H9 (cell line): Measurements from ENCODE around the gene RIPK1. TPM values are rescaled to one million over a fixed set of nuclear protein-coding genes. Genes with fewer than 3 reads are reported as not detected.

Source experiments
- DNase-seq: peaks from one replicate; pipeline ENCODE4 v3.0.0-alpha.2; 2017
- H2AFZ ChIP-seq: one replicate; pipeline ENCODE4 v1.6.1; 2013; ENCODE audit warnings: mild to moderate bottlenecking, low read length, control low read depth, moderate library complexity
- H2AK5ac ChIP-seq: 2 replicates; pipeline ENCODE4 v1.6.1; 2013; ENCODE audit warnings: low read length, control low read depth, mixed read lengths; ENCODE audit not compliant: insufficient read length
- H2BK120ac ChIP-seq: one replicate; pipeline ENCODE4 v1.6.1; 2013; ENCODE audit warnings: low read depth, mild to moderate bottlenecking, low read length, control low read depth, inconsistent platforms; ENCODE audit not compliant: poor library complexity, severe bottlenecking
- H2BK12ac ChIP-seq: 2 replicates; pipeline ENCODE4 v1.6.1; 2013; ENCODE audit warnings: low read length, control low read depth, mixed read lengths, low read depth; ENCODE audit not compliant: insufficient read length
- H2BK15ac ChIP-seq: 2 replicates; pipeline ENCODE4 v1.6.1; 2013; ENCODE audit warnings: low read depth, low read length, control low read depth
- H2BK20ac ChIP-seq: one replicate; pipeline ENCODE4 v1.6.1; 2013; ENCODE audit warnings: low read depth, mild to moderate bottlenecking, low read length, control low read depth, inconsistent platforms; ENCODE audit not compliant: poor library complexity, severe bottlenecking
- H2BK5ac ChIP-seq: 2 replicates; pipeline ENCODE4 v1.6.1; 2013; ENCODE audit warnings: low read length, control low read depth, mixed read lengths; ENCODE audit not compliant: insufficient read length
- H3K14ac ChIP-seq: 2 replicates; pipeline ENCODE4 v1.6.1; 2013; ENCODE audit warnings: low read length, control low read depth; ENCODE audit not compliant: insufficient read depth
- H3K18ac ChIP-seq: 2 replicates; pipeline ENCODE4 v1.6.1; 2013; ENCODE audit warnings: low read depth, mild to moderate bottlenecking, mixed read lengths, low read length, control low read depth; ENCODE audit not compliant: insufficient read length
- H3K23ac ChIP-seq: 2 replicates; pipeline ENCODE4 v1.6.1; 2013; ENCODE audit warnings: low read length, control low read depth, mixed read lengths, low read depth; ENCODE audit not compliant: insufficient read length
- H3K23me2 ChIP-seq: 2 replicates; pipeline ENCODE4 v1.6.1; 2013; ENCODE audit warnings: low read depth, mild to moderate bottlenecking, mixed read lengths, low read length, control low read depth; ENCODE audit not compliant: insufficient read length, poor library complexity, severe bottlenecking
- H3K27ac ChIP-seq: 2 replicates; pipeline ENCODE4 v1.5.1; 2013; ENCODE audit warnings: low read length, control low read depth, mixed read lengths, low read depth; ENCODE audit not compliant: insufficient read length
- H3K27me3 ChIP-seq: 2 replicates; pipeline ENCODE4 v1.6.1; 2013; ENCODE audit warnings: low read length, control low read depth, inconsistent platforms; ENCODE audit not compliant: insufficient read depth
- H3K4ac ChIP-seq: 2 replicates; pipeline ENCODE4 v1.6.1; 2013; ENCODE audit warnings: low read depth, mild to moderate bottlenecking, control low read depth, inconsistent platforms, low read length, moderate library complexity
- H3K4me1 ChIP-seq: 2 replicates; pipeline ENCODE4 v1.6.1; 2013; ENCODE audit warnings: low read length, control low read depth, inconsistent platforms; ENCODE audit not compliant: insufficient read depth
- H3K4me2 ChIP-seq: 2 replicates; pipeline ENCODE4 v1.6.1; 2013; ENCODE audit warnings: low read length, control low read depth, mixed read lengths; ENCODE audit not compliant: insufficient read length, insufficient read depth
- H3K56ac ChIP-seq: 2 replicates; pipeline ENCODE4 v1.6.1; 2013; ENCODE audit warnings: low read depth, mild to moderate bottlenecking, mixed read lengths, low read length, control low read depth; ENCODE audit not compliant: insufficient read length
- H3K79me1 ChIP-seq: 2 replicates; pipeline ENCODE4 v1.6.1; 2013; ENCODE audit warnings: low read depth, mild to moderate bottlenecking, moderate library complexity, low read length, control low read depth, inconsistent platforms; ENCODE audit not compliant: insufficient read depth, poor library complexity, severe bottlenecking
- H3K79me2 ChIP-seq: 2 replicates; pipeline ENCODE4 v1.6.1; 2013; ENCODE audit warnings: low read length, control low read depth, inconsistent platforms; ENCODE audit not compliant: insufficient read depth
- H3K9ac ChIP-seq: 2 replicates; pipeline ENCODE4 v1.6.1; 2013; ENCODE audit warnings: low read length, control low read depth, mixed read lengths; ENCODE audit not compliant: insufficient read length; ENCODE audit errors: extremely low read depth
- H3K9me3 ChIP-seq: one replicate; pipeline ENCODE4 v1.6.1; 2013; ENCODE audit warnings: low read depth, low read length, inconsistent platforms; ENCODE audit not compliant: control insufficient read depth
- H3T11ph ChIP-seq: one replicate; pipeline ENCODE4 v1.6.1; 2013; ENCODE audit warnings: mild to moderate bottlenecking, low read length, control low read depth, inconsistent platforms
- H4K20me1 ChIP-seq: one replicate; pipeline ENCODE4 v1.6.1; 2013; ENCODE audit not compliant: control insufficient read depth, insufficient read length, insufficient read depth
- H4K5ac ChIP-seq: 2 replicates; pipeline ENCODE4 v1.6.1; 2013; ENCODE audit warnings: low read depth, mild to moderate bottlenecking, mixed read lengths, low read length, control low read depth; ENCODE audit not compliant: insufficient read length
- H4K8ac ChIP-seq: replicated peaks from 2 replicates; pipeline ENCODE4 v1.6.1; 2013; ENCODE audit warnings: low read length, control low read depth, mixed read lengths, low read depth; ENCODE audit not compliant: insufficient read length
- H4K91ac ChIP-seq: 2 replicates; pipeline ENCODE4 v1.6.1; 2013; ENCODE audit warnings: low read depth, mild to moderate bottlenecking, moderate library complexity, mixed read lengths, low read length, control low read depth; ENCODE audit not compliant: insufficient read length
- H3K27ac Mint-ChIP-seq, 3 experiments: 2 replicates in 2 of 3; 3 replicates in 1 of 3; pipeline ENCODE4 v1.8.0; 2020 to 2021; ENCODE audit warnings: mixed read lengths in 3 of 3, mild to moderate bottlenecking in 1 of 3, moderate library complexity in 1 of 3
- H3K27me3 Mint-ChIP-seq: 2 replicates; pipeline ENCODE4 v1.8.0; 2021; ENCODE audit warnings: low read depth, mild to moderate bottlenecking, moderate library complexity, mixed read lengths
- H3K36me3 Mint-ChIP-seq, 3 experiments: 2 replicates in 2 of 3; 3 replicates in 1 of 3; pipeline ENCODE4 v1.8.0; 2020 to 2021; ENCODE audit warnings: low read depth in 3 of 3, mixed read lengths in 3 of 3; ENCODE audit not compliant: insufficient read depth in 1 of 3
- H3K4me1 Mint-ChIP-seq, 2 experiments: 2 replicates each; pipeline ENCODE4 v1.8.0; 2020; ENCODE audit warnings: mixed read lengths in 2 of 2
- H3K4me3 Mint-ChIP-seq, 2 experiments: 2 replicates in 1 of 2; 3 replicates in 1 of 2; pipeline ENCODE4 v1.8.0; 2020 to 2021; ENCODE audit warnings: mild to moderate bottlenecking in 2 of 2, mixed read lengths in 2 of 2, moderate library complexity in 1 of 2
- H3K9me3 Mint-ChIP-seq, 2 experiments: 2 replicates in 1 of 2; 3 replicates in 1 of 2; pipeline ENCODE4 v1.8.0; 2020; ENCODE audit warnings: mild to moderate bottlenecking in 2 of 2, mixed read lengths in 2 of 2, moderate library complexity in 1 of 2
- WGBS: extraction: QIAGEN DNeasy Blood & Tissue Kit; methylation state at CpG from one replicate; pipeline ENCODE4 v1.1.7; 2013; ENCODE audit warnings: missing lambda C conversion rate, low lambda C conversion rate, mixed read lengths; ENCODE audit not compliant: insufficient read length; ENCODE audit errors: extremely low coverage; 5-methylcytosine and 5-hydroxymethylcytosine counted together
- total RNA-seq: library from RNA; stranded (reverse); gene quantifications from 2 replicates; pipeline ENCODE4 v1.2.1, GENCODE V29; 2021
- TF ChIP-seq, protein P1 (sequence below): fragments of 200-600 bp; sonication (generic); conservative IDR thresholded peaks from 3 replicates; pipeline ENCODE4 v1.8.0; 2021; ENCODE audit warnings: antibody characterized with exemption, mild to moderate bottlenecking

RIPK1 gene
- total RNA-seq, 1 experiment from 2014 or later: 24.6 TPM

DNA sequence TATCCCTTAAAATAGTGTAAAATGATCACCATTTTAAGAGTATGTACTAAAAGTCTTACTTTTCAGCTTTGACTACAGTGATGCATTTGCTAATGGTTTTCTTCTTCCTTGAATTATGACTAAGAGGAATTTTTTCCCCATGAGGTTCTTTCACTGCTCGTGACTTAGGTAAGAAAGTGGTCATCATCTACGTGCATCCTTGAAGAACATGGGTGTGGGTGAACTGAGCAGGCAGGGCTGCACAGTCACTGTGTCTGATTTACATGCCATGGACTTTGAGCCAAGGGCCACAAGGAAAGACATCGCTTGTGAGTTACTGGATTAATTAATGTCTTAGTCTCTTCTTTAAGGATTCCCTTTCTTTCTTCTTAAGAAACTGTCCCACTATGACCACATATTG, 35.3 kb upstream of the RIPK1 start:
- H3K79me1 ChIP-seq: no peaks in the 10 kb centered on the region
- no peaks in the 10 kb centered on the region for H3K4me1 ChIP-seq
- H4K20me1 ChIP-seq: no peaks in the 10 kb centered on the region
- H3K27ac Mint-ChIP-seq: peak overlapping the region in 1 of 3 experiments; percentile 52; a peak in 1 of 7 replicates
- no peak overlapping the region for H4K91ac ChIP-seq
- no peak overlapping the region for H4K5ac ChIP-seq
- H3K27me3 ChIP-seq: no peaks in the 10 kb centered on the region
- no peak overlapping the region for H2BK12ac ChIP-seq
- H3K4me1 Mint-ChIP-seq: peaks cover 16 to 26% of the 10 kb centered on the region in 2 experiments
- no peak overlapping the region for H2BK15ac ChIP-seq
- H2AK5ac ChIP-seq: no peak overlapping the region
- no peak for DNase-seq
- H3K9ac ChIP-seq: no peak overlapping the region
- TF ChIP-seq, protein P1, sequence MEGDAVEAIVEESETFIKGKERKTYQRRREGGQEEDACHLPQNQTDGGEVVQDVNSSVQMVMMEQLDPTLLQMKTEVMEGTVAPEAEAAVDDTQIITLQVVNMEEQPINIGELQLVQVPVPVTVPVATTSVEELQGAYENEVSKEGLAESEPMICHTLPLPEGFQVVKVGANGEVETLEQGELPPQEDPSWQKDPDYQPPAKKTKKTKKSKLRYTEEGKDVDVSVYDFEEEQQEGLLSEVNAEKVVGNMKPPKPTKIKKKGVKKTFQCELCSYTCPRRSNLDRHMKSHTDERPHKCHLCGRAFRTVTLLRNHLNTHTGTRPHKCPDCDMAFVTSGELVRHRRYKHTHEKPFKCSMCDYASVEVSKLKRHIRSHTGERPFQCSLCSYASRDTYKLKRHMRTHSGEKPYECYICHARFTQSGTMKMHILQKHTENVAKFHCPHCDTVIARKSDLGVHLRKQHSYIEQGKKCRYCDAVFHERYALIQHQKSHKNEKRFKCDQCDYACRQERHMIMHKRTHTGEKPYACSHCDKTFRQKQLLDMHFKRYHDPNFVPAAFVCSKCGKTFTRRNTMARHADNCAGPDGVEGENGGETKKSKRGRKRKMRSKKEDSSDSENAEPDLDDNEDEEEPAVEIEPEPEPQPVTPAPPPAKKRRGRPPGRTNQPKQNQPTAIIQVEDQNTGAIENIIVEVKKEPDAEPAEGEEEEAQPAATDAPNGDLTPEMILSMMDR: no peak
- peaks cover 4% of the 10 kb centered on the region for H3K27me3 Mint-ChIP-seq
- no CpG with 5 or more reads among the region's 3 CpGs for WGBS
- no peak overlapping the region for H2BK120ac ChIP-seq
- H3K18ac ChIP-seq: no peak overlapping the region
- peaks cover 0 to 8% (median 2%) of the 10 kb centered on the region in 3 experiments; a peak in 4 of 7 replicates for H3K36me3 Mint-ChIP-seq
- H3T11ph ChIP-seq: no peak overlapping the region
- H3K9me3 Mint-ChIP-seq: peaks cover 6 to 12% of the 10 kb centered on the region in 2 experiments; a peak in 3 of 5 replicates
- no peak overlapping the region for H2BK5ac ChIP-seq
- H3K56ac ChIP-seq: no peak overlapping the region
- H2AFZ ChIP-seq: no peak overlapping the region
- H3K9me3 ChIP-seq: no peaks in the 10 kb centered on the region
- H3K79me2 ChIP-seq: no peaks in the 10 kb centered on the region
- H3K23ac ChIP-seq: no peak overlapping the region
- H3K4me3 Mint-ChIP-seq: no peak overlapping the region
- H3K23me2 ChIP-seq: no peaks in the 10 kb centered on the region
- H3K4ac ChIP-seq: no peak overlapping the region
- no peak overlapping the region for H2BK20ac ChIP-seq
- no peak overlapping the region for H3K14ac ChIP-seq
- H3K4me2 ChIP-seq: no peak overlapping the region
- no peak overlapping the region for H3K27ac ChIP-seq
- H4K8ac ChIP-seq: no peak overlapping the region
